GM12892 (cell line): ENCODE data around the gene TGIF1.

ENCODE experiments used
- POLR2A ChIP-seq: IDR thresholded peaks from 2 replicates; pipeline ENCODE4 v1.6.1; 2011; ENCODE audit warnings: low read depth, low read length, control low read depth
- POLR2AphosphoS5 ChIP-seq: IDR thresholded peaks from 2 replicates; pipeline ENCODE4 v1.6.1; 2011; ENCODE audit warnings: low read depth, low read length, control low read depth
- TAF1 ChIP-seq: IDR thresholded peaks from 2 replicates; pipeline ENCODE4 v1.6.1; 2011; ENCODE audit warnings: low read depth, mild to moderate bottlenecking, control low read depth, low read length, borderline replicate concordance

DNA sequence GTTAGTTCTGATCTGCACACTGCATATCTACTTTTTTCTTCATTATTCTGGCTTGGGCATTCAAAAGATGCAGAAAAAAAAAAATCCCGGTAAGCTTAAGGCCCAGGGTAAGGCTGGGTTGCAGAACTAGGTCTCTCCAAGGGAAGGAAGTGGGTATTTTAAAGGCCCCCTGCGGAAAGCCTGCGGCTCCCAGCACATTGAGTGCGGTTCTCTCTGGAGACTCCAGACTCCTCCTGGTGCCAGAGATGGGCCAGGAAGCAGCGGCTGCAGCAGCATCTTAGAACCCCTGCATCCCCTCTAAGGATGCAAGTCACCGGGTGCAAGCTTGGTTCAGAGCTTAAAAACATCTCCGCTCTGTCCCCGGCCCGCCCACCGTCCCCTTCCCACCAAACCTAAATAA is 49.5 kb downstream of the TGIF1 start:
- no peak for TF ChIP-seq POLR2AphosphoS5
- no peak for TF ChIP-seq POLR2A
- TF ChIP-seq TAF1 = no peak
